GM23248 (cell line): ENCODE data around the gene SIAH2. TPM values are rescaled to one million over a fixed set of nuclear protein-coding genes. Genes with fewer than 3 reads are reported as not detected.

Source experiments
- DNase-seq: peaks from one replicate; pipeline ENCODE4 v3.0.0-alpha.2; 2015
- H2AFZ ChIP-seq: fragments of 200-600 bp; sonication (generic); 2 replicates; pipeline ENCODE4 v1.6.1; 2016; ENCODE audit warnings: antibody characterized with exemption
- H3F3A ChIP-seq: fragments of 200-600 bp; sonication (generic); 2 replicates; pipeline ENCODE4 v1.6.1; 2016; ENCODE audit warnings: mild to moderate bottlenecking, antibody characterized with exemption, mixed run types; ENCODE audit not compliant: insufficient read depth
- H3K27ac ChIP-seq: fragments of 200-600 bp; sonication (generic); 2 replicates; pipeline ENCODE4 v1.5.1; 2016; ENCODE audit warnings: mild to moderate bottlenecking
- H3K27me3 ChIP-seq: fragments of 200-600 bp; sonication (generic); replicated peaks from 2 replicates; pipeline ENCODE4 v1.6.1; 2016; ENCODE audit warnings: mild to moderate bottlenecking; ENCODE audit not compliant: insufficient read depth
- H3K36me3 ChIP-seq: fragments of 200-600 bp; sonication (generic); 2 replicates; pipeline ENCODE4 v1.6.1; 2016; ENCODE audit warnings: low read depth, mild to moderate bottlenecking
- H3K4me1 ChIP-seq: fragments of 200-600 bp; sonication (generic); 2 replicates; pipeline ENCODE4 v1.6.1; 2016; ENCODE audit warnings: mild to moderate bottlenecking; ENCODE audit not compliant: insufficient read depth
- H3K4me2 ChIP-seq: fragments of 200-600 bp; sonication (generic); one replicate; pipeline ENCODE4 v1.6.1; 2016; ENCODE audit warnings: mild to moderate bottlenecking; ENCODE audit not compliant: unreplicated experiment
- H3K4me3 ChIP-seq: fragments of 200-600 bp; sonication (generic); 2 replicates; pipeline ENCODE4 v1.5.1; 2016; ENCODE audit warnings: mild to moderate bottlenecking
- H3K79me2 ChIP-seq: fragments of 200-600 bp; sonication (generic); 2 replicates; pipeline ENCODE4 v1.6.1; 2016; ENCODE audit warnings: mild to moderate bottlenecking; ENCODE audit not compliant: insufficient read depth
- H3K9ac ChIP-seq: fragments of 200-600 bp; sonication (generic); 2 replicates; pipeline ENCODE4 v1.6.1; 2016; ENCODE audit warnings: mild to moderate bottlenecking
- H3K9me2 ChIP-seq: fragments of 200-600 bp; sonication (generic); 2 replicates; pipeline ENCODE4 v1.6.1; 2016; ENCODE audit warnings: mixed run types, mild to moderate bottlenecking, moderate library complexity; ENCODE audit not compliant: insufficient read depth
- H3K9me3 ChIP-seq: fragments of 200-600 bp; sonication (generic); one replicate; pipeline ENCODE4 v1.6.1; 2017; ENCODE audit warnings: low read depth
- H4K20me1 ChIP-seq: fragments of 200-600 bp; sonication (generic); 2 replicates; pipeline ENCODE4 v1.6.0; 2016; ENCODE audit not compliant: insufficient read depth
- EZH2 ChIP-seq: fragments of 200-600 bp; sonication (generic); IDR thresholded peaks from 2 replicates; pipeline ENCODE4 v1.6.1; 2018; ENCODE audit warnings: antibody characterized with exemption, mild to moderate bottlenecking; ENCODE audit not compliant: insufficient read depth, poor library complexity, severe bottlenecking
- EZH2phosphoT487 ChIP-seq: fragments of 200-600 bp; sonication (generic); IDR thresholded peaks from 2 replicates; pipeline ENCODE4 v1.6.1; 2018; ENCODE audit warnings: antibody characterized with exemption, moderate library complexity, mild to moderate bottlenecking, low read depth; ENCODE audit not compliant: insufficient read depth
- WGBS, 2 experiments: methylation state at CpG; one replicate each; pipeline ENCODE4 v1.1.6; 2015 to 2017; ENCODE audit warnings: low lambda C conversion rate in 2 of 2, low coverage in 1 of 2; ENCODE audit errors: missing lambda C conversion rate in 2 of 2; 5-methylcytosine and 5-hydroxymethylcytosine counted together
- in situ Hi-C: fragments of 300-500 bp; cut with MboI; formaldehyde crosslinking; loops from 2 replicates; pipeline ENCODE4 v1.15.0; 2020
- polyA plus RNA-seq: library from polyadenylated mRNA; unstranded; fragments of >200 nt; fragmentation: Nextera tagmentation; extraction: Ambion mirVana; gene quantifications from 2 replicates; pipeline ENCODE4 v1.2.1, GENCODE V29; 2016
- total RNA-seq: library from RNA; depleted of rRNA; stranded (reverse); fragments of >200 nt; shearing (Covaris generic); gene quantifications from 2 replicates; pipeline ENCODE4 v1.2.3, GENCODE V29; 2014

Gene SIAH2
- total and polyA plus RNA-seq, 2 experiments from 2014 or later = 27.2 to 84.7 TPM

- no peak overlapping the region for H3K4me2 ChIP-seq
- no peaks in the 10 kb centered on the region for H4K20me1 ChIP-seq
- no peak for DNase-seq
- H3K9me2 ChIP-seq = no peaks in the 10 kb centered on the region
- no peak overlapping the region for H3K9ac ChIP-seq
- H3K9me3 ChIP-seq = no peaks in the 10 kb centered on the region
- in situ Hi-C loops = no loop called here
- H3K36me3 ChIP-seq = no peaks in the 10 kb centered on the region
- no peak overlapping the region for H3K27ac ChIP-seq
- WGBS, 2 experiments = 36 to 50% methylated on average over 3 of the region's 3 CpGs
- H3F3A ChIP-seq = no peaks in the 10 kb centered on the region; the same call in 1 of the 2 replicates
- H3K79me2 ChIP-seq = no peaks in the 10 kb centered on the region
- no peak overlapping the region for H3K4me3 ChIP-seq
- peaks cover 7% of the 10 kb centered on the region for H3K4me1 ChIP-seq
- H3K27me3 ChIP-seq = no peaks in the 10 kb centered on the region
- H2AFZ ChIP-seq = no peak overlapping the region
- TF ChIP-seq EZH2phosphoT487 (no peak), EZH2 (no peak)
Measured at GRCh38 chr3:150770681-150771080, 7.7 kb upstream of the SIAH2 start.

GRCh38 chr3:150766742-150767141 is 3.8 kb upstream of the SIAH2 start:
- peaks cover 12% of the 10 kb centered on the region for H3F3A ChIP-seq
- DNase-seq = no peak
- no peaks in the 10 kb centered on the region for H3K27me3 ChIP-seq
- H3K4me2 ChIP-seq = no peak overlapping the region
- H3K9me2 ChIP-seq = no peaks in the 10 kb centered on the region
- H3K36me3 ChIP-seq = no peaks in the 10 kb centered on the region
- H3K9me3 ChIP-seq = no peaks in the 10 kb centered on the region
- WGBS, 2 experiments = 87 to 89% methylated on average over 3 of the region's 3 CpGs
- no peaks in the 10 kb centered on the region for H4K20me1 ChIP-seq
- H3K79me2 ChIP-seq = peaks cover 7% of the 10 kb centered on the region
- TF ChIP-seq EZH2phosphoT487 (no peak), EZH2 (no peak)
- H2AFZ ChIP-seq = no peak overlapping the region
- H3K27ac ChIP-seq = no peak overlapping the region
- H3K4me1 ChIP-seq = 0 out of 2 replicates have a peak, but pooled peaks cover 6% of the 10 kb centered on the region
- in situ Hi-C loops = no loop called here
- H3K4me3 ChIP-seq = no peak overlapping the region
- no peak overlapping the region for H3K9ac ChIP-seq

DNA sequence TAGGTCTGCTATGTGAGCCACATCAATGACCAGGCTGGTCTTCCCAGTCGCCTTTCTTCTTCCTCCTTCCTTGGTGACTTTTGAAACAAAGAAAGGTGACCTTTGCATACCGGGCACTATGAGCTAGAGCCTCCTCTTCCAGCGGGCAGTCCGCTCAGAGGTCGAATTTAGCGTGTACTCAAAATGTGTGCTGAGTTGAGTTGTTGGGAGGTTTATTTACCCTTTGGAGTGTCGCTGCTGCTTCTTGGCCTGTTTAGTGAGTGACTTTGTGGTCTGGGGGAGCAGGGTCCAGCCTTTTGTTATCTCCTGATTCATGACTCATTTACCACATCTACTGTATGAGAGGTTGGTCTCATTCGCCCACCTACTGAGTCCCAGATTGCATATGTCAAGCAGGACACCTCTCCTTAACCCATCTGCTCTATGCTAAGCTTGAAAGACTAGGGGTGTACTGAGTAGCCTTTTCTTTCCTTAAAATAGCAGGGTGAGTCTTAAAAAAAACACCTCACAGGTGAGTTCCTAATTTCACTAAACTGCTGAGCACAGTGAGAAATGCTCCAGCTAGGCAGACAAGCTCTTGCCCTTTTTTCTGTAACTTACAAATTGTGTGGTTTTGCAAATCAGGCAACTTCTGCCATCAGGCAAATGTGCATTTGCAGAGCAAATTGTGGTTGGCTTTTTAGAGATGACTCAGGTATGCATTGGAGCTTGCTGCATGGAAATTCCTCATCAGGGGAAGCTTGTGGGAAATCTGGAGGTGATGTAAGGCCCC is 3.2 kb upstream of the SIAH2 start:
- no peak overlapping the region for H3K4me2 ChIP-seq
- no peak overlapping the region for H3K9ac ChIP-seq
- 0 out of 2 replicates have a peak, but pooled peaks cover 6% of the 10 kb centered on the region for H3K4me1 ChIP-seq
- no peak overlapping the region for H3K4me3 ChIP-seq
- H3F3A ChIP-seq = peaks cover 12% of the 10 kb centered on the region
- no peaks in the 10 kb centered on the region; the same call in 1 of the 2 replicates for H4K20me1 ChIP-seq
- DNase-seq = peak; percentile 62
- TF ChIP-seq EZH2phosphoT487 (no peak), EZH2 (no peak)
- no peak overlapping the region for H3K27ac ChIP-seq
- no peaks in the 10 kb centered on the region for H3K36me3 ChIP-seq
- H3K9me2 ChIP-seq = no peaks in the 10 kb centered on the region
- in situ Hi-C loops = no loop called here
- no peaks in the 10 kb centered on the region for H3K27me3 ChIP-seq
- no peaks in the 10 kb centered on the region for H3K9me3 ChIP-seq
- no peak overlapping the region for H2AFZ ChIP-seq
- WGBS, 2 experiments = 94 to 95% methylated on average over 8 of the region's 8 CpGs
- H3K79me2 ChIP-seq = peaks cover 13% of the 10 kb centered on the region

- H3K4me3 ChIP-seq = no peak overlapping the region
- H3K79me2 ChIP-seq = peaks cover 25% of the 10 kb centered on the region
- H3K27me3 ChIP-seq = no peaks in the 10 kb centered on the region
- no peak overlapping the region for H2AFZ ChIP-seq
- no peak overlapping the region for H3K4me2 ChIP-seq
- no peak overlapping the region for H3K27ac ChIP-seq
- 98 to 100% methylated on average over 2 of the region's 2 CpGs for WGBS, 2 experiments
- H3F3A ChIP-seq = peaks cover 12% of the 10 kb centered on the region
- no peak overlapping the region for H3K9ac ChIP-seq
- H3K9me2 ChIP-seq = no peaks in the 10 kb centered on the region
- in situ Hi-C loops = no loop called here
- H3K4me1 ChIP-seq = peaks cover 7% of the 10 kb centered on the region; the same call in 1 of the 2 replicates
- no peak for DNase-seq
- H3K9me3 ChIP-seq = no peaks in the 10 kb centered on the region
- no peaks in the 10 kb centered on the region for H3K36me3 ChIP-seq
- TF ChIP-seq EZH2 (no peak), EZH2phosphoT487 (no peak)
- no peaks in the 10 kb centered on the region; the same call in 1 of the 2 replicates for H4K20me1 ChIP-seq
Measured at GRCh38 chr3:150764967-150765366, 2.0 kb upstream of the SIAH2 start.
